Measurements from ENCODE around the gene FAM163B. TPM values are rescaled to one million over a fixed set of nuclear protein-coding genes. Genes with fewer than 3 reads are reported as not detected.

The FAM163B gene
- total and polyA plus RNA-seq, 2 experiments from 2014 or later, result 0.60 to 1.3 TPM

DNA sequence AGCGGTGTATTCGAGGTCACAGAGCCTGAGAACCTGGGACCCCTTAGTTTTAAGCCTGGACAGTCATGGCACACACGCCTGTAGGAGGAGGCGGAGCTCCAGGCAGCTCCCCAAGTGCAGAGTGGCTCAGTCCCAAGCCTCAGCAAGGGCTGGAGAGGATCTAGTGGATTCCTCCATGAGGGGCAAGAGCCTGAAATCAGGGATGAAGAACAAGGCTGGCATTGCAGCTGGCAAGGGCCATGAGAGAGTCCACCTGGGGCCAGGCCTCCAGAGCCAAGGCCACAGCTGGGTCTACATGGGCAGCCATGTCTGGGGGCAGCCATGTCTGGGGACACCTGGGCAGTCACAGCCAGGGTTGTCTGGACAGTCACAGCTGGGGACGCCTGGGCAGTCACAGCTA is 52.8 kb downstream of the FAM163B start (continued):
- TF ChIP-seq ZNF462 (CRISPR knock-in tag; IDR thresholded peaks at IDR 0.05) (no peak), NANOG (IDR thresholded peaks at IDR 0.05; ENCODE audit: borderline replicate concordance) (no peak), CREB1 (CRISPR knock-in tag; IDR thresholded peaks at IDR 0.05; ENCODE audit: low read depth) (no peak), EZH2 (IDR thresholded peaks at IDR 0.05; ENCODE audit: low read depth, unreplicated experiment) (no peak), STAT1 (IDR thresholded peaks at IDR 0.05; ENCODE audit: unreplicated experiment) (no peak), JUNB (IDR thresholded peaks at IDR 0.05; ENCODE audit: unreplicated experiment) (no peak)

DNA sequence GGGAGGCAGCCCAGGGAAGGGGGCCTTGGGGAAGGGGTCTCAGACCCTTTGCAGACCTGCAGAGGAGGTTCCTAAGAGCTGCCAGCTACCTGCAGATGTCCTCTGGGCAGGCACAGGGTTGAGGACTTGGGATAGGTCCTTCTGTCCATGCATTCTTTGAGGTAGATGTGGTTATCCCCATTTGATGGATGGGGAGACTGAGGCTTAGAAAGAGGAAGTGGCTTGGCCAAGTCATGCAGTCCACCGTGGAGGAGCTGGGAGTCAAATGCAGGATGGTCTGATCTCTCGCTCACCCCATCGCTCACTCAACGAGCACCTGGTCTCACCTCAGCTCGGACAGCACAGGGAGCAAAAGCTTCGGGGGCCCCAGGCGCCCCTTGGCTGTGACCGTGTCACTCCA is 54.5 kb downstream of the FAM163B start:
- Mint-ChIP-seq H3K9me3 (no peaks in the 10 kb centered on the region; the same call in 2 of the 3 replicates), H3K4me3 (no peak overlapping the region), H3K27me3 (ENCODE audit: insufficient read depth, low read depth, poor library complexity) (peaks cover 9% of the 10 kb centered on the region), H3K36me3 (ENCODE audit: low read depth) (no peaks in the 10 kb centered on the region), H3K27ac (no peak overlapping the region), H3K4me1 (peaks cover 28% of the 10 kb centered on the region)
- ATAC-seq (no peak), DNase-seq (ENCODE audit: low spot score) (no peak)
- Histone ChIP-seq H3F3A (replicated peaks; ENCODE audit: low read depth) (no peaks in the 10 kb centered on the region), H3K4me2 (no peak overlapping the region), H2AFZ (no peak overlapping the region), H3K9me2 (ENCODE audit: insufficient read depth) (no peaks in the 10 kb centered on the region), H3K79me2 (replicated peaks; ENCODE audit: insufficient read depth) (no peaks in the 10 kb centered on the region), H4K20me1 (replicated peaks; ENCODE audit: insufficient read depth) (no peaks in the 10 kb centered on the region), H3K36me3 (ENCODE audit: insufficient read depth) (no peaks in the 10 kb centered on the region), H3K27me3 (ENCODE audit: insufficient read depth) (no peaks in the 10 kb centered on the region), H3K27ac (ENCODE audit: low read depth) (no peak overlapping the region), H3K4me3 (no peak overlapping the region), H3K4me1 (ENCODE audit: insufficient read depth) (peaks cover 5% of the 10 kb centered on the region)
- TF ChIP-seq ZNF462 (CRISPR knock-in tag; IDR thresholded peaks at IDR 0.05) (no peak), EZH2phosphoT487 (IDR thresholded peaks at IDR 0.05; ENCODE audit: unreplicated experiment) (no peak)
